Measurements from ENCODE around the gene ARPP21. TPM values are rescaled to one million over a fixed set of nuclear protein-coding genes. Genes with fewer than 3 reads are reported as not detected.

Gene ARPP21
- total and polyA plus RNA-seq, 2 donors (not counting 3 experiments of a cell fraction or from before 2014, with no cell fraction given): not detected

- DNase-seq (ENCODE audit: low read depth, low spot score) (no peak), FAIRE-seq (no peak)
- no peak overlapping the region for H2AFZ ChIP-seq (ENCODE audit: low read depth, low read length)
- no peaks in the 10 kb centered on the region for H3K9me3 ChIP-seq (replicated peaks; ENCODE audit: control insufficient read depth, insufficient read depth, low read length)
- H4K20me1 ChIP-seq (replicated peaks; ENCODE audit: control insufficient read depth, extremely low read depth, insufficient read depth, low read length): no peaks in the 10 kb centered on the region
- intact Hi-C loops (cut with micrococcal nuclease): no loop called here
- CTCF ChIA-PET: no interaction called here
- no TSS peak for BruUV-seq (replicated peaks)
- H3K9me1 ChIP-seq (replicated peaks; ENCODE audit: control insufficient read depth, extremely low read depth, insufficient read depth, low read length): no peaks in the 10 kb centered on the region
- H3K27me3 ChIP-seq (ENCODE audit: control insufficient read depth in 2 of 2, insufficient read depth in 2 of 2, low read length in 2 of 2): peaks cover 0 to 2% of the 10 kb centered on the region in 2 experiments
- H3K9ac ChIP-seq (replicated peaks; ENCODE audit: extremely low read depth, insufficient read depth, low read length): no peak overlapping the region
- H3K4me3 ChIP-seq (replicated peaks in 1 of 3; ENCODE audit: insufficient read depth in 1 of 3, low read depth in 1 of 3, low read length in 3 of 3): no peak overlapping the region
- no peaks in the 10 kb centered on the region for H3K36me3 ChIP-seq (ENCODE audit: control insufficient read depth in 2 of 2, extremely low read depth in 1 of 2, insufficient read depth in 2 of 2, low read length in 2 of 2)
- dilution Hi-C loops (cut with MboI; ENCODE audit: extremely low pct_ligation_motif_present, low sequenced_read_pairs): no loop called here
- no peaks in the 10 kb centered on the region for H3K4me1 ChIP-seq (ENCODE audit: control insufficient read depth, extremely low read depth, insufficient read depth, low read length)
- no peak for TF ChIP-seq FOS (IDR thresholded peaks at IDR 0.05; ENCODE audit: borderline replicate concordance, insufficient read depth, low read length)
- TF ChIP-seq GATA2 (IDR thresholded peaks at IDR 0.05; ENCODE audit: insufficient read depth, insufficient read length, low read depth, low read length): no peak
- TF ChIP-seq POLR2AphosphoS5 (IDR thresholded peaks at IDR 0.05; ENCODE audit: insufficient read depth, low read depth, low read length): no peak
- no peak for TF ChIP-seq CTCF (IDR thresholded peaks at IDR 0.05; ENCODE audit: extremely low read depth in 1 of 2, insufficient read depth in 1 of 2, low read depth in 1 of 2, low read length in 2 of 2)
- TF ChIP-seq MAX (IDR thresholded peaks at IDR 0.05; ENCODE audit: insufficient read depth, insufficient read length): no peak
- TF ChIP-seq JUN (IDR thresholded peaks at IDR 0.05; ENCODE audit: borderline replicate concordance, insufficient read depth, insufficient read length, low read depth): no peak
- no peak for TF ChIP-seq MYC (IDR thresholded peaks at IDR 0.05; ENCODE audit: low read depth, low read length)
- TF ChIP-seq EZH2 (IDR thresholded peaks at IDR 0.05; ENCODE audit: borderline replicate concordance, low read depth, low read length, severe bottlenecking): no peak
- no peak for TF ChIP-seq POLR2A (IDR thresholded peaks at IDR 0.05; ENCODE audit: low read depth, low read length)
- no peaks in the 10 kb centered on the region for H3K79me2 ChIP-seq (ENCODE audit: control insufficient read depth, insufficient read depth, low read length)
- POLR2A ChIA-PET: no interaction called here
- H3K27ac ChIP-seq (ENCODE audit: insufficient read depth, low read depth, low read length): no peak overlapping the region
- no peak overlapping the region for H3K4me2 ChIP-seq (ENCODE audit: insufficient read depth, low read length)
Observed at GRCh38 chr3:35777065-35777464, 137.7 kb downstream of the ARPP21 start.

All from endothelial cell of umbilical vein (primary cell).